HG02885 (cell line): Measurements from ENCODE around the gene RGS3.

ENCODE experiments used
- ATAC-seq: cut with Tn5 transposase; IDR thresholded peaks from one replicate; pipeline ENCODE4 v1.9.1; 2021; ENCODE audit warnings: mild to moderate bottlenecking; ENCODE audit not compliant: unreplicated experiment, poor library complexity

The RGS3 gene

DNA sequence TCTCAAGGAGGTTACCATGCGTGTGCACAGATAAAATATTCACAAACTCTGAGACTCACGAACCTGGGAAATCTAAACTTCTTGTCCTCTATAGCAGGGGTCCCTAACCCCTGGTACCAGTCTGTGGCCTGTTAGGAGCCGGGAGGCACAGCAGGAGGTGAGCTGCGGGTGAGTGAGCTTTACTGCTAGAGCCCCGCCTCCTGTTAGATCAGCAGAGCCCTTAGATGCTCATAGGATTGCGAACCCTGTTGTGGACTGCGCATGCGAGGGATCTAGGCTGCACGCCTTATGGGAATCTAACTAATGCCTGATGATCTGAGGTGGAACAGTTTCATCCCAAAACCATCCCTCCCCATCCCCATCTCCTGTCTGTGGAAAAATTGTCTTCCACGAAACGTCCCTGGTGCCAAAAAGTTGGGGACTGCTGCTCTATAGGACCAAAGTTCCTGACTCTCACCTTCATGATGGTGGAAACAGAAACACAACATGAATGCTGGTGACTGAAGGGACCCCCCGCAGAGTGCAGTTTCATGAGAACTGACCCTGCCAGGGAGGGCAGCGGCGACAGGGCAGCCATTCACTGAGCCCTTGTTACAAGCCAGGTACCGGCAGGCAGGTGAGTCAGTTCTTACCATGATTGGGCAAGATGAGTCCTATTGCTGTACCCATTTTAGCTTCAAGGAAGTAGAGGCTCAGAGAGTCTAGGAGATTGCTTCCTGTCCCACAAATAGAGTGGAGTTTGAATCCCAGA is 181.9 kb downstream of the RGS3 start:
- no peak for ATAC-seq

DNA sequence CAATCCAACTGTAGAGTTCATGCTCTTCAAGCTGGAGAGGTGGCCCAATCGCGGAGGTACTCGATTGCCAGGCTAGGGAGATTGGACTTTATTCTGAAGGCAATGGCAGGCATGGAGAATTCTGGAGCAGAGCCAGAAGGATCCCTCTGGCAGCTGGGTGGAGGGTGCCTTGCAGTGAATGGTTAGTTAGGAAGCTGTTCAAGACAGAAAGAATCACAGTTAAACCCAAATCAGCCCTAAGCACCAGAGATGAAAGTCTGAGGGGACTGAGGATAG is 182.4 kb downstream of the RGS3 start:
- ATAC-seq, result no peak

DNA sequence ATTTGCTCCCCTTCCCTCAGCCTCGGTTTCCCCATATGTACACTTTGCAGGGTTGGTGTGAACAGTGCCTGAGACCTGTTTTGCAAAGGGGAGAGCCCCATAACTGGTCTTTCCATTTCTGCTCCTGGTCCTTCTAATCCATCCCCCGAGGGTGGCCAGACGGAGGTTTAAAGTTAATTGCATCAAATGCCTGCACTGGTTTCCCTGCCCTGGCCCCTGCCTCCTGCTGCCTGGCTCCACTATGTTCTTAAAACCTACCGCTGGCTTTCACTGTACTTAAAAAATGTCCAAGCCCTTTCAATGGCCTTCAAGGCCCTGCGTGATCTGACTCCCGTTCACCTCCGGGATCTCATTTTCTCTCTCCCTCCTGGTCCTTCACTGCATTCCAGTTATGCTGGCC is 183.0 kb downstream of the RGS3 start:
- no peak for ATAC-seq
